ENCODE results near the gene PHYH. TPM values are rescaled to one million over a fixed set of nuclear protein-coding genes. Genes with fewer than 3 reads are reported as not detected.

PHYH gene
- total RNA-seq, 1 experiment from 2014 or later, result 13.2 TPM

GRCh38 chr10:13338390-13339110 is 38.7 kb upstream of the PHYH start:
- no peak overlapping the region for H3K27ac ChIP-seq (ENCODE audit: low read length)
- CTCF ChIA-PET, result no interaction called here

GRCh38 chr10:13337827-13338196 is 37.9 kb upstream of the PHYH start:
- Histone ChIP-seq H4K20me1 (ENCODE audit: low read length) (no peaks in the 10 kb centered on the region), H3K9me3 (ENCODE audit: low read length) (no peaks in the 10 kb centered on the region), H3K27me3 (ENCODE audit: low read length) (no peaks in the 10 kb centered on the region), H3K4me1 (ENCODE audit: insufficient read depth, low read length) (no peaks in the 10 kb centered on the region), H3K79me2 (ENCODE audit: low read length) (0 out of 2 replicates have a peak, but pooled peaks cover 5% of the 10 kb centered on the region), H3K27ac (ENCODE audit: low read length) (no peak overlapping the region), H3F3A (ENCODE audit: low read length, unreplicated experiment) (no peaks in the 10 kb centered on the region), H3K9me2 (replicated peaks; ENCODE audit: low read length) (no peaks in the 10 kb centered on the region), H3K36me3 (ENCODE audit: low read depth, low read length) (no peaks in the 10 kb centered on the region), H2AFZ (ENCODE audit: low read length) (no peak overlapping the region), H3K4me3 (ENCODE audit: low read length) (no peak overlapping the region), H3K9ac (ENCODE audit: low read length) (no peak overlapping the region), H3K4me2 (ENCODE audit: low read length) (no peak overlapping the region)
- ChIA-PET CTCF (no interaction called here), POLR2A (ENCODE audit: unreplicated experiment) (no interaction called here)
- no peak for DNase-seq
- no TSS peak for BruUV-seq (replicated peaks)
- TF ChIP-seq EZH2phosphoT487 (IDR thresholded peaks at IDR 0.05; ENCODE audit: borderline replicate concordance, low read length), result no peak
- no peak for TF ChIP-seq EZH2 (IDR thresholded peaks at IDR 0.05; ENCODE audit: low read length, unreplicated experiment)
- TF ChIP-seq CTCF (conservative IDR thresholded peaks at IDR 0.05; ENCODE audit: low read depth, low read length), result no peak
- intact Hi-C loops (cut with micrococcal nuclease), result no loop called here
- ATAC-seq, result no peak

More at GRCh38 chr10:13338390-13339110, 38.7 kb upstream of the PHYH start:
- POLR2A ChIA-PET (ENCODE audit: unreplicated experiment), result no interaction called here
- Histone ChIP-seq H3K4me3 (ENCODE audit: low read length) (no peak overlapping the region), H3K27me3 (ENCODE audit: low read length) (no peaks in the 10 kb centered on the region), H2AFZ (ENCODE audit: low read length) (no peak overlapping the region), H3K9me2 (replicated peaks; ENCODE audit: low read length) (no peaks in the 10 kb centered on the region), H3F3A (ENCODE audit: low read length, unreplicated experiment) (no peaks in the 10 kb centered on the region), H3K9me3 (ENCODE audit: low read length) (no peaks in the 10 kb centered on the region), H3K79me2 (ENCODE audit: low read length) (peaks cover 12% of the 10 kb centered on the region), H4K20me1 (ENCODE audit: low read length) (no peaks in the 10 kb centered on the region), H3K9ac (ENCODE audit: low read length) (no peak overlapping the region), H3K4me2 (ENCODE audit: low read length) (no peak overlapping the region), H3K4me1 (ENCODE audit: insufficient read depth, low read length) (no peaks in the 10 kb centered on the region), H3K36me3 (ENCODE audit: low read depth, low read length) (no peaks in the 10 kb centered on the region)
- no peak for ATAC-seq
- TF ChIP-seq EZH2 (IDR thresholded peaks at IDR 0.05; ENCODE audit: low read length, unreplicated experiment) (no peak), EZH2phosphoT487 (IDR thresholded peaks at IDR 0.05; ENCODE audit: borderline replicate concordance, low read length) (no peak), CTCF (conservative IDR thresholded peaks at IDR 0.05; ENCODE audit: low read depth, low read length) (no peak)
- no peak for DNase-seq
- intact Hi-C loops (cut with micrococcal nuclease), result no loop called here
- BruUV-seq (replicated peaks), result no TSS peak

GRCh38 chr10:13337128-13337826 is 37.4 kb upstream of the PHYH start:
- Histone ChIP-seq H2AFZ (ENCODE audit: low read length) (no peak overlapping the region), H3K27me3 (ENCODE audit: low read length) (no peaks in the 10 kb centered on the region), H3K79me2 (ENCODE audit: low read length) (no peaks in the 10 kb centered on the region), H3K9me3 (ENCODE audit: low read length) (no peaks in the 10 kb centered on the region), H4K20me1 (ENCODE audit: low read length) (no peaks in the 10 kb centered on the region), H3K36me3 (ENCODE audit: low read depth, low read length) (no peaks in the 10 kb centered on the region), H3K9me2 (replicated peaks; ENCODE audit: low read length) (no peaks in the 10 kb centered on the region), H3K27ac (ENCODE audit: low read length) (no peak overlapping the region), H3K4me2 (ENCODE audit: low read length) (no peak overlapping the region), H3F3A (ENCODE audit: low read length, unreplicated experiment) (no peaks in the 10 kb centered on the region), H3K4me3 (ENCODE audit: low read length) (no peak overlapping the region), H3K9ac (ENCODE audit: low read length) (no peak overlapping the region), H3K4me1 (ENCODE audit: insufficient read depth, low read length) (no peaks in the 10 kb centered on the region)
- ChIA-PET CTCF (no interaction called here), POLR2A (ENCODE audit: unreplicated experiment) (no interaction called here)
- ATAC-seq (no peak), DNase-seq (no peak)
- TF ChIP-seq CTCF (conservative IDR thresholded peaks at IDR 0.05; ENCODE audit: low read depth, low read length) (no peak), EZH2phosphoT487 (IDR thresholded peaks at IDR 0.05; ENCODE audit: borderline replicate concordance, low read length) (no peak), EZH2 (IDR thresholded peaks at IDR 0.05; ENCODE audit: low read length, unreplicated experiment) (no peak)
- no TSS peak for BruUV-seq (replicated peaks)
- intact Hi-C loops (cut with micrococcal nuclease), result no loop called here
